Activated CD8-positive, alpha-beta T cell treated with anti-CD3 and anti-CD28 coated beads, Interleukin-2, amount 10 ng/mL, durations not matched to agents 7 days and 5 days (primary cell): ENCODE measurements around the gene MAP3K8. TPM values are rescaled to one million over a fixed set of nuclear protein-coding genes. Genes with fewer than 3 reads are reported as not detected.

ENCODE experiments used
- ATAC-seq: fragments of 150-1000 bp; cut with Tn5 transposase; one replicate; pipeline ENCODE4 v1.10.0; 2021; ENCODE audit warnings: moderate library complexity
- CTCF ChIA-PET: fragments of 350-600 bp; sonication (Branson Sonifier 250); formaldehyde crosslinking; loops from one replicate; lab custom pipeline; 2021; ENCODE audit warnings: antibody characterized with exemption; lab: Charles Lee
- POLR2A ChIA-PET: fragments of 350-600 bp; sonication (Branson Sonifier 250); formaldehyde crosslinking; loops from one replicate; lab custom pipeline; 2021; ENCODE audit warnings: antibody characterized with exemption; lab: Charles Lee
- DNase-seq: peaks from one replicate; pipeline ENCODE4 v3.0.0-alpha.2; 2020
- H3K27ac Mint-ChIP-seq: one replicate; pipeline ENCODE4 v1.8.0; 2021; ENCODE audit warnings: mild to moderate bottlenecking, mixed read lengths
- H3K27me3 Mint-ChIP-seq: one replicate; pipeline ENCODE4 v1.8.0; 2021; ENCODE audit warnings: low read depth, mixed read lengths
- H3K36me3 Mint-ChIP-seq: one replicate; pipeline ENCODE4 v1.8.0; 2021; ENCODE audit warnings: low read depth, mixed read lengths
- H3K4me1 Mint-ChIP-seq: one replicate; pipeline ENCODE4 v1.8.0; 2021; ENCODE audit warnings: low read depth, mixed read lengths
- H3K4me3 Mint-ChIP-seq: one replicate; pipeline ENCODE4 v1.8.0; 2021; ENCODE audit warnings: mild to moderate bottlenecking, mixed read lengths
- H3K9me3 Mint-ChIP-seq: one replicate; pipeline ENCODE4 v1.8.0; 2022; ENCODE audit warnings: mixed read lengths; ENCODE audit not compliant: insufficient read depth
- total RNA-seq, 2 experiments: library from RNA; stranded (reverse); gene quantifications; one replicate each; pipeline ENCODE4 v1.2.3, GENCODE V29; 2021

The MAP3K8 gene
- total RNA-seq = 10 to 100 TPM; 26.0 to 27.7 TPM

- H3K4me1 Mint-ChIP-seq = peaks cover 60% of the 10 kb centered on the region
- peaks cover 37% of the 10 kb centered on the region for H3K36me3 Mint-ChIP-seq
- ChIA-PET POLR2A (interaction anchor here (1.5 to 3.2 kb wide), 6 partner anchors 10 to 99 kb away, joined by 3 to 21 read pairs (median 6); no protein-coding TSS in a partner anchor), CTCF (interaction anchor here (0.7 to 2.4 kb wide), 11 partner anchors 11 to 150 kb away, joined by 3 to 8 read pairs (median 4); no protein-coding TSS in a partner anchor)
- no peaks in the 10 kb centered on the region for H3K9me3 Mint-ChIP-seq
- H3K27ac Mint-ChIP-seq = peak within 1 kb of the TSS; percentile 86
- H3K4me3 Mint-ChIP-seq = peak within 1 kb of the TSS; percentile 92
- DNase-seq (peak; percentile 85), ATAC-seq (peak; percentile 80)
- no peaks in the 10 kb centered on the region for H3K27me3 Mint-ChIP-seq
Measured at GRCh38 chr10:30433730-30434272, at the start of gene MAP3K8. Gene MAP3K8, plus strand, starts transcription at chr10:30434184. Its CDS starts 4,755 bp downstream, at chr10:30438939.

- Mint-ChIP-seq H3K4me1 (no peaks in the 10 kb centered on the region), H3K27ac (no peak overlapping the region), H3K4me3 (no peak overlapping the region), H3K36me3 (no peaks in the 10 kb centered on the region), H3K27me3 (peaks cover 26% of the 10 kb centered on the region), H3K9me3 (no peaks in the 10 kb centered on the region)
- CTCF ChIA-PET = interaction anchor here (0.6 to 3.3 kb wide), 17 partner anchors 10 to 386 kb away, joined by 3 to 39 read pairs (median 4); no protein-coding TSS in a partner anchor
- ATAC-seq (no peak), DNase-seq (peak; percentile 37)
- POLR2A ChIA-PET = no interaction called here
Measured at GRCh38 chr10:30384701-30385201, 49.2 kb upstream of the MAP3K8 start.

- H3K4me3 Mint-ChIP-seq = no peak overlapping the region
- CTCF ChIA-PET = interaction anchor here (2.8 to 9.7 kb wide), 3 partner anchors 27 to 205 kb away, joined by 15 to 149 read pairs (median 39); no protein-coding TSS in a partner anchor
- POLR2A ChIA-PET = no interaction called here
- no peak overlapping the region for H3K27ac Mint-ChIP-seq
- DNase-seq (no peak), ATAC-seq (no peak)
- H3K36me3 Mint-ChIP-seq = no peaks in the 10 kb centered on the region
- no peaks in the 10 kb centered on the region for H3K9me3 Mint-ChIP-seq
- H3K4me1 Mint-ChIP-seq = no peaks in the 10 kb centered on the region
- peaks cover 21% of the 10 kb centered on the region for H3K27me3 Mint-ChIP-seq
Measured at GRCh38 chr10:30386801-30387588, 47.0 kb upstream of the MAP3K8 start.

GRCh38 chr10:30387646-30388243, 46.2 kb upstream of the MAP3K8 start:
- peaks cover 22% of the 10 kb centered on the region for H3K27me3 Mint-ChIP-seq

GRCh38 chr10:30389543-30389942, 44.4 kb upstream of the MAP3K8 start:
- Mint-ChIP-seq H3K4me3 (no peak overlapping the region), H3K9me3 (no peaks in the 10 kb centered on the region), H3K36me3 (no peaks in the 10 kb centered on the region), H3K27me3 (peaks cover 22% of the 10 kb centered on the region), H3K27ac (no peak overlapping the region), H3K4me1 (peaks cover 6% of the 10 kb centered on the region)
- CTCF ChIA-PET = interaction anchor here (1.1 to 9.7 kb wide), 4 partner anchors 30 to 202 kb away, joined by 3 to 149 read pairs (median 46); no protein-coding TSS in a partner anchor
- POLR2A ChIA-PET = no interaction called here
- DNase-seq (no peak), ATAC-seq (no peak)

More at GRCh38 chr10:30387646-30388243, 46.2 kb upstream of the MAP3K8 start:
- Mint-ChIP-seq H3K27ac (no peak overlapping the region), H3K4me1 (peaks cover 6% of the 10 kb centered on the region), H3K4me3 (no peak overlapping the region), H3K9me3 (no peaks in the 10 kb centered on the region), H3K36me3 (no peaks in the 10 kb centered on the region)
- POLR2A ChIA-PET = no interaction called here
- ATAC-seq (no peak), DNase-seq (no peak)
- CTCF ChIA-PET = interaction anchor here (1.0 to 9.7 kb wide), 2 partner anchors 194 to 204 kb away, joined by 3 to 149 read pairs; no protein-coding TSS in a partner anchor

GRCh38 chr10:30390207-30390606, 43.8 kb upstream of the MAP3K8 start:
- no peak overlapping the region for H3K27ac Mint-ChIP-seq
- POLR2A ChIA-PET = interaction anchor here (0.6 kb wide), 1 partner anchor 220 kb away, joined by 3 read pairs; no protein-coding TSS in a partner anchor
- peaks cover 24% of the 10 kb centered on the region for H3K27me3 Mint-ChIP-seq
- CTCF ChIA-PET = interaction anchor here (7.7 to 9.7 kb wide), 2 partner anchors 145 to 202 kb away, joined by 87 to 149 read pairs; no protein-coding TSS in a partner anchor
- H3K4me3 Mint-ChIP-seq = no peak overlapping the region
- no peak for ATAC-seq
- H3K4me1 Mint-ChIP-seq = peaks cover 6% of the 10 kb centered on the region
- DNase-seq = no peak
- no peaks in the 10 kb centered on the region for H3K36me3 Mint-ChIP-seq
- H3K9me3 Mint-ChIP-seq = no peaks in the 10 kb centered on the region

- DNase-seq (no peak), ATAC-seq (no peak)
- Mint-ChIP-seq H3K9me3 (no peaks in the 10 kb centered on the region), H3K27me3 (peaks cover 26% of the 10 kb centered on the region), H3K4me1 (peaks cover 7% of the 10 kb centered on the region), H3K4me3 (no peak overlapping the region), H3K36me3 (no peaks in the 10 kb centered on the region), H3K27ac (no peak overlapping the region)
- POLR2A ChIA-PET = no interaction called here
- CTCF ChIA-PET = interaction anchor here (0.9 to 9.7 kb wide), 8 partner anchors 23 to 200 kb away, joined by 3 to 149 read pairs (median 6); no protein-coding TSS in a partner anchor
Measured at GRCh38 chr10:30391266-30391665, 42.7 kb upstream of the MAP3K8 start.

- DNase-seq (peak; percentile 84), ATAC-seq (peak; percentile 100)
- ChIA-PET CTCF (interaction anchor here (0.7 to 9.7 kb wide), 32 partner anchors 10 to 393 kb away, joined by 3 to 149 read pairs (median 4); no protein-coding TSS in a partner anchor), POLR2A (no interaction called here)
- no peaks in the 10 kb centered on the region for H3K36me3 Mint-ChIP-seq
- H3K4me1 Mint-ChIP-seq = peaks cover 16% of the 10 kb centered on the region
- peak overlapping the region; percentile 54 for H3K27ac Mint-ChIP-seq
- H3K4me3 Mint-ChIP-seq = peak overlapping the region; percentile 35
- H3K27me3 Mint-ChIP-seq = peaks cover 29% of the 10 kb centered on the region
- H3K9me3 Mint-ChIP-seq = no peaks in the 10 kb centered on the region
Measured at GRCh38 chr10:30392564-30392990, 41.4 kb upstream of the MAP3K8 start.

GRCh38 chr10:30396293-30396692, 37.7 kb upstream of the MAP3K8 start:
- H3K27ac Mint-ChIP-seq = no peak overlapping the region
- CTCF ChIA-PET = interaction anchor here (0.7 to 9.7 kb wide), 4 partner anchors 12 to 195 kb away, joined by 3 to 149 read pairs (median 50); no protein-coding TSS in a partner anchor
- ATAC-seq = no peak

GRCh38 chr10:30396698-30397097, 37.3 kb upstream of the MAP3K8 start:
- Mint-ChIP-seq H3K27me3 (peaks cover 19% of the 10 kb centered on the region), H3K9me3 (no peaks in the 10 kb centered on the region), H3K4me1 (peaks cover 51% of the 10 kb centered on the region), H3K4me3 (no peak overlapping the region), H3K27ac (no peak overlapping the region), H3K36me3 (no peaks in the 10 kb centered on the region)
- ATAC-seq (no peak), DNase-seq (no peak)
- ChIA-PET POLR2A (no interaction called here), CTCF (interaction anchor here (0.7 to 9.7 kb wide), 2 partner anchors 13 to 195 kb away, joined by 3 to 149 read pairs; no protein-coding TSS in a partner anchor)

More at GRCh38 chr10:30396293-30396692, 37.7 kb upstream of the MAP3K8 start:
- POLR2A ChIA-PET = no interaction called here
- peaks cover 51% of the 10 kb centered on the region for H3K4me1 Mint-ChIP-seq
- no peaks in the 10 kb centered on the region for H3K36me3 Mint-ChIP-seq
- H3K4me3 Mint-ChIP-seq = no peak overlapping the region
- peaks cover 19% of the 10 kb centered on the region for H3K27me3 Mint-ChIP-seq
- no peaks in the 10 kb centered on the region for H3K9me3 Mint-ChIP-seq
- no peak for DNase-seq

GRCh38 chr10:30398193-30398592, 35.8 kb upstream of the MAP3K8 start:
- CTCF ChIA-PET = interaction anchor here (0.8 to 2.5 kb wide), 5 partner anchors 13 to 290 kb away, joined by 3 to 12 read pairs (median 6); no protein-coding TSS in a partner anchor
- peak; percentile 51 for DNase-seq
- Mint-ChIP-seq H3K4me1 (peaks cover 45% of the 10 kb centered on the region), H3K36me3 (no peaks in the 10 kb centered on the region), H3K4me3 (peak overlapping the region; percentile 15), H3K9me3 (no peaks in the 10 kb centered on the region), H3K27ac (peak overlapping the region; percentile 37), H3K27me3 (peaks cover 15% of the 10 kb centered on the region)
- POLR2A ChIA-PET = no interaction called here
- peak; percentile 87 for ATAC-seq
